ENCODE measurements around the gene SETBP1. TPM values are rescaled to one million over a fixed set of nuclear protein-coding genes. Genes with fewer than 3 reads are reported as not detected.

Gene SETBP1
- total and polyA plus RNA-seq, 2 of the 8 experiments (the other 6 are each of a cell fraction or from before 2014, with no cell fraction given) = 2.0 to 6.5 TPM

DNA sequence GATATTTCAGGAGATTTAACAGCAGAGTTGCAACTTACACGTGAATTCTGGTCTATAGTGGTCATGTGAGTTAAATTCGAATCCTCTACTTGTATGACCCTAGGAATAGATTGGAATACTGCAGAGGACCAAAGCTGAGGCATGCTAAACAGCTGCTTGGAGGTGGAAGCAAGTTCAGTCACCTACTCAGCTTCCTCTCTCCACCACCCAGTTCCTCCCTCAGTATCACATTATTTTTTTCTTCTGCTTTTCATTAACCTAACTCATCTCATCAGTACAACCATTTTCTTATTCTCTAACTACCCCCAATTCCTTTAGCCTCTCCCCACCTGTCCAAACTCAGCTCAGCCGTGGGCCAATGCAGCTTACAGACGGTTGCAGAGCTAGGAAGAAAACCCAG lies 385.5 kb downstream of the SETBP1 start:
- POLR2A ChIA-PET (ENCODE audit: partially characterized antibody) = no interaction called here
- FAIRE-seq = no peak
- H3K4me3 ChIP-seq (ENCODE audit: extremely low read depth in 1 of 4, insufficient read depth in 2 of 4, low read depth in 3 of 4, low read length in 4 of 4) = no peak overlapping the region
- TF ChIP-seq CBX5 (IDR thresholded peaks at IDR 0.05; ENCODE audit: low read depth, low read length) (no peak), TAF7 (optimal IDR thresholded peaks at IDR 0.05; ENCODE audit: borderline replicate concordance, low read depth, low read length) (no peak), POLR2AphosphoS5 (IDR thresholded peaks at IDR 0.05; ENCODE audit: low read depth, low read length) (no peak), SP2 (IDR thresholded peaks at IDR 0.05; ENCODE audit: low read length) (no peak), SRF (IDR thresholded peaks at IDR 0.05; ENCODE audit: low read depth, low read length) (no peak), ASH2L (IDR thresholded peaks at IDR 0.05; ENCODE audit: low read length) (no peak), HDAC2 (IDR thresholded peaks at IDR 0.05; ENCODE audit: borderline replicate concordance in 1 of 2, low read depth in 2 of 2, low read length in 2 of 2) (no peak), RAD21 (IDR thresholded peaks at IDR 0.05 in 1 of 2, conservative IDR thresholded peaks at IDR 0.05 in 1 of 2; ENCODE audit: low read depth in 2 of 2, low read length in 2 of 2) (no peak), BACH1 (IDR thresholded peaks at IDR 0.05; ENCODE audit: low read length) (no peak), SAP30 (IDR thresholded peaks at IDR 0.05; ENCODE audit: insufficient read depth, insufficient replicate concordance, low read length) (no peak)
- TF ChIP-seq, protein P1, sequence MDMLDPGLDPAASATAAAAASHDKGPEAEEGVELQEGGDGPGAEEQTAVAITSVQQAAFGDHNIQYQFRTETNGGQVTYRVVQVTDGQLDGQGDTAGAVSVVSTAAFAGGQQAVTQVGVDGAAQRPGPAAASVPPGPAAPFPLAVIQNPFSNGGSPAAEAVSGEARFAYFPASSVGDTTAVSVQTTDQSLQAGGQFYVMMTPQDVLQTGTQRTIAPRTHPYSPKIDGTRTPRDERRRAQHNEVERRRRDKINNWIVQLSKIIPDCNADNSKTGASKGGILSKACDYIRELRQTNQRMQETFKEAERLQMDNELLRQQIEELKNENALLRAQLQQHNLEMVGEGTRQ (IDR thresholded peaks at IDR 0.05; ENCODE audit: low read length) = no peak

More for the DNA sequence above, 385.5 kb downstream of the SETBP1 start:
- no peak overlapping the region for H4K5ac ChIP-seq (ENCODE audit: insufficient read length, low read depth, low read length)
- no peak overlapping the region for H2BK15ac ChIP-seq (ENCODE audit: low read length)
- DNase-seq (ENCODE audit: low read depth in 1 of 2, low spot score in 2 of 2) = no peak
- no peak overlapping the region for H2BK12ac ChIP-seq (ENCODE audit: low read depth, low read length)
- H2BK5ac ChIP-seq (ENCODE audit: low read depth, low read length) = no peak overlapping the region
- H4K8ac ChIP-seq (ENCODE audit: extremely low read depth, insufficient read depth, low read length) = no peak overlapping the region
- H4K91ac ChIP-seq (replicated peaks; ENCODE audit: insufficient read length, low read length) = no peak overlapping the region
- H3K79me1 ChIP-seq (ENCODE audit: low read depth, low read length) = no peaks in the 10 kb centered on the region
- no peaks in the 10 kb centered on the region for H3K27me3 ChIP-seq (replicated peaks in 1 of 4; ENCODE audit: control insufficient read depth in 3 of 4, extremely low read depth in 1 of 4, insufficient read depth in 3 of 4, low read length in 3 of 4)
- H4K20me1 ChIP-seq (replicated peaks in 1 of 2; ENCODE audit: control insufficient read depth in 1 of 2, insufficient read depth in 2 of 2, low read length in 2 of 2) = no peaks in the 10 kb centered on the region
- H3K4me1 ChIP-seq (replicated peaks in 1 of 4; ENCODE audit: control insufficient read depth in 3 of 4, insufficient read depth in 4 of 4, low read length in 3 of 4) = no peaks in the 10 kb centered on the region; a peak in 1 of 7 replicates
- CTCF ChIA-PET (ENCODE audit: partially characterized antibody) = interaction anchor here (0.6 to 1.8 kb wide), 7 partner anchors 9 to 345 kb away, joined by 3 to 7 read pairs (median 4); no protein-coding TSS in a partner anchor
- no peak overlapping the region for H3K27ac ChIP-seq (ENCODE audit: low read depth, low read length)
- H2BK20ac ChIP-seq (ENCODE audit: low read length) = no peak overlapping the region
- H3K4me2 ChIP-seq (ENCODE audit: insufficient read depth in 1 of 2, low read depth in 2 of 2, low read length in 2 of 2) = no peak overlapping the region
- H3K9ac ChIP-seq (replicated peaks in 1 of 4; ENCODE audit: extremely low read depth in 1 of 4, low read depth in 3 of 4, low read length in 3 of 4) = no peak overlapping the region
- no peaks in the 10 kb centered on the region for H3K23me2 ChIP-seq (ENCODE audit: low read depth, low read length)
- no peaks in the 10 kb centered on the region; a peak in 1 of 8 replicates for H3K36me3 ChIP-seq (ENCODE audit: control insufficient read depth in 2 of 4, insufficient read depth in 4 of 4, low read length in 3 of 4)
- no peak overlapping the region for H2AFZ ChIP-seq (ENCODE audit: low read length)
- no peak overlapping the region for H2AK5ac ChIP-seq (ENCODE audit: low read depth, low read length)
- no peaks in the 10 kb centered on the region; a peak in 1 of 4 replicates for H3K9me3 ChIP-seq (ENCODE audit: insufficient read depth in 2 of 2, low read depth in 1 of 2, low read length in 1 of 2)
- H3K23ac ChIP-seq (ENCODE audit: insufficient read length) = no peak overlapping the region
- H3K4ac ChIP-seq (replicated peaks; ENCODE audit: insufficient read length, low read depth, low read length) = no peak overlapping the region
- no peaks in the 10 kb centered on the region for H3K79me2 ChIP-seq (ENCODE audit: control insufficient read depth in 1 of 2, insufficient read depth in 2 of 2, low read length in 2 of 2)
- H3K14ac ChIP-seq (ENCODE audit: insufficient read length) = no peak overlapping the region
- 88% methylated on average over 4 of the region's 4 CpGs; no CpG with 5 or more reads in 1 of the 2 experiments for WGBS, 2 experiments (ENCODE audit: extremely low coverage in 1 of 2, insufficient coverage in 1 of 2, insufficient read length in 1 of 2, insufficient replicate concordance in 2 of 2, low coverage in 1 of 2, low lambda C conversion rate in 2 of 2, missing lambda C conversion rate in 1 of 2)
- H2BK120ac ChIP-seq (replicated peaks; ENCODE audit: low read depth, low read length) = no peak overlapping the region
- no peak overlapping the region for H3K56ac ChIP-seq (replicated peaks; ENCODE audit: insufficient read length, low read depth, low read length)
- no peak overlapping the region for H3K18ac ChIP-seq (ENCODE audit: extremely low read depth, low read length)

All from H1 (cell line).